SK-N-MC (cell line): ENCODE results near the gene KRT35.

ENCODE experiments used
- DNase-seq: peaks from one replicate; pipeline ENCODE4 v3.0.0-alpha.2; 2011; ENCODE audit warnings: low read depth, low spot score
- H3K27ac ChIP-seq: fragments of 200-600 bp; sonication (generic); 2 replicates; pipeline ENCODE4 v1.5.1; 2016; ENCODE audit warnings: mixed run types
- H3K36me3 ChIP-seq: fragments of 200-600 bp; sonication (generic); 2 replicates; pipeline ENCODE4 v1.6.1; 2017; ENCODE audit warnings: antibody characterized with exemption, low read length, mixed read lengths; ENCODE audit not compliant: insufficient read depth
- H3K4me3 ChIP-seq: fragments of 200-600 bp; sonication (generic); 2 replicates; pipeline ENCODE4 v1.5.1; 2016
- H3K9ac ChIP-seq: fragments of 200-600 bp; sonication (generic); 2 replicates; pipeline ENCODE4 v1.8.0; 2017; ENCODE audit warnings: mixed run types, mixed read lengths; ENCODE audit not compliant: insufficient read length
- H3K9me3 ChIP-seq: fragments of 200-600 bp; sonication (generic); 2 replicates; pipeline ENCODE4 v1.6.1; 2017; ENCODE audit warnings: low read depth, mild to moderate bottlenecking, antibody characterized with exemption, low read length, moderate library complexity, mixed read lengths
- EZH2 ChIP-seq: fragments of 200-600 bp; sonication (generic); IDR thresholded peaks from one replicate; pipeline ENCODE4 v1.6.1; 2017; ENCODE audit warnings: antibody characterized with exemption
- FOXP2 ChIP-seq: optimal IDR thresholded peaks from 2 replicates; pipeline ENCODE3; 2011; ENCODE audit warnings: mild to moderate bottlenecking, moderate library complexity; ENCODE audit not compliant: insufficient read depth; ENCODE audit errors: extremely low read length, control extremely low read depth
- POLR2AphosphoS5 ChIP-seq: IDR thresholded peaks from 2 replicates; pipeline ENCODE4 v1.6.1; 2012; ENCODE audit warnings: mild to moderate bottlenecking, low read depth, low read length, borderline replicate concordance

KRT35 gene

GRCh38 chr17:41484920-41485904, 4.3 kb upstream of the KRT35 start:
- no peak for DNase-seq
- no peak overlapping the region for H3K4me3 ChIP-seq
- TF ChIP-seq POLR2AphosphoS5 (no peak), FOXP2 (no peak), EZH2 (no peak)
- H3K9me3 ChIP-seq: no peaks in the 10 kb centered on the region
- no peak overlapping the region for H3K27ac ChIP-seq
- H3K36me3 ChIP-seq: no peaks in the 10 kb centered on the region
- H3K9ac ChIP-seq: no peak overlapping the region

- no peaks in the 10 kb centered on the region for H3K36me3 ChIP-seq
- no peak overlapping the region for H3K9ac ChIP-seq
- H3K27ac ChIP-seq: no peak overlapping the region
- no peak for DNase-seq
- no peaks in the 10 kb centered on the region for H3K9me3 ChIP-seq
- no peak for TF ChIP-seq POLR2AphosphoS5
- TF ChIP-seq EZH2: no peak
- no peak for TF ChIP-seq FOXP2
- no peak overlapping the region for H3K4me3 ChIP-seq
Observed at GRCh38 chr17:41483991-41484826, 3.3 kb upstream of the KRT35 start.

DNA sequence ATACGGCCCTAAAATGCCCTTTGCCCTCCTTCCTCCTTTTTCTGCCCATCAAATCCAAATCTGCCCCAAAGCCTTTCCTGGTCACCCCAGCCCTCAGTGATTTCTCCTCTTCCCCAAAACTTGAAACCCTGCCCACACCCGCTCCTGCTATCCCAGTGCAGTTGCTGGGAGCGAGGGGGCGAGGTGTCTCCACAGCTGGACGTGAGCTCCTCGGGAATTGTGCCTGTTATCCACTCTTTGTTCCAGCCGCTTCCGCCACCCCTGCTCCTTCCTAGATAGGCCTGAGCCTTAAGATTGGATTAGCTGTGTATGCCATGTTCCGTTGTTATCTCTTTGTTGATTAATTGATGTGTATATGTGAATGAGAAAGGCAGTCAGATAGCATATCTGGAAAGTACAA, 2.6 kb upstream of the KRT35 start:
- H3K9ac ChIP-seq: no peak overlapping the region
- no peaks in the 10 kb centered on the region for H3K36me3 ChIP-seq
- no peak overlapping the region for H3K4me3 ChIP-seq
- TF ChIP-seq EZH2: no peak
- no peak for TF ChIP-seq POLR2AphosphoS5
- TF ChIP-seq FOXP2: no peak
- DNase-seq: no peak
- H3K9me3 ChIP-seq: no peaks in the 10 kb centered on the region
- H3K27ac ChIP-seq: no peak overlapping the region

DNA sequence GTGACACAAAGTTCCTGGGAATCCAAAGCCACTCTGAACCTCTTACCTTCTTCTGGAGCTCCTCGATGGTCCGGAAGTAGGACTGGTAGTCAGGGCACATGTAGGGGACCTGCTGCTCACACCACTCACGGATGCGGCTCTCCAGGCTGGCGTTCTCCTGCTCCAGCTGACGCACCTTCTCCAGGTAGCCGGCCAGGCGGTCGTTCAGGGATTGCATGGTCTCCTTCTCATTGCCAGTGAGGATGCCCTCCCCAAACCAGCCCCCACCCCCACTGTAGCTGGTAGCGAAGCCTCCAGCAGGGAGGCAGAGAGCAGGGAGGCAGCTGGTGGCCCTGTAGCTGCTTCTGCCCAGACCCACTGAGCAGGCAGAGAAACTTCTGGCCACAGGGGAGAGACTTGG, 370 bp downstream of the KRT35 start:
- H3K9me3 ChIP-seq: no peaks in the 10 kb centered on the region
- DNase-seq: no peak
- no peak for TF ChIP-seq FOXP2
- no peak for TF ChIP-seq EZH2
- TF ChIP-seq POLR2AphosphoS5: no peak
- no peak overlapping the region for H3K27ac ChIP-seq
- H3K36me3 ChIP-seq: no peaks in the 10 kb centered on the region
- no peak overlapping the region for H3K9ac ChIP-seq
- no peak overlapping the region for H3K4me3 ChIP-seq

GRCh38 chr17:41480136-41480535, 815 bp downstream of the KRT35 start:
- Histone ChIP-seq H3K36me3 (no peaks in the 10 kb centered on the region), H3K27ac (no peak overlapping the region), H3K9me3 (no peaks in the 10 kb centered on the region), H3K4me3 (no peak overlapping the region), H3K9ac (no peak overlapping the region)
- no peak for TF ChIP-seq POLR2AphosphoS5
- no peak for TF ChIP-seq FOXP2
- TF ChIP-seq EZH2: no peak
- DNase-seq: no peak

DNA sequence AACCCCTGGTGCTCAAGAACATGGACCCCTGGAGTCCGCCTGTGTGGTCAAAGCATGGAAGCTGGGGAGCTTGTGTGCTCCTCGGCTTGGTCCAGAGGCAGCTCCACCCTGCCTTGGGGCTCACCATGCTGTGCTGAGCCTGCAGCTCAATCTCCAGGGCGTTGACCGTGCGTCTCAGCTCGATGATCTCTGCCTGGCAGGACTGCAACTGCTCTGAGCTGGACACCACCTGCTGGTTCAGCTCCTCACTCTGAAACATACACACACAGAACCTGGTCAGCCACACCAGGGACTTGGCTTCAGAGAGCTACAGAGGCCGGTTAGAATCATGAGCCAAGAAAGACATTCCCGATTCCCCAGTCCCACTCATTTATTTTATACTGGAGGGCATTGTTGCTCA, 2.7 kb downstream of the KRT35 start:
- no peak for DNase-seq
- Histone ChIP-seq H3K36me3 (no peaks in the 10 kb centered on the region), H3K4me3 (no peak overlapping the region), H3K9me3 (no peaks in the 10 kb centered on the region), H3K27ac (no peak overlapping the region), H3K9ac (no peak overlapping the region)
- TF ChIP-seq EZH2 (no peak), FOXP2 (no peak), POLR2AphosphoS5 (no peak)

GRCh38 chr17:41476866-41477815, 3.8 kb downstream of the KRT35 start:
- DNase-seq: no peak
- no peaks in the 10 kb centered on the region for H3K9me3 ChIP-seq
- H3K36me3 ChIP-seq: no peaks in the 10 kb centered on the region
- no peak overlapping the region for H3K4me3 ChIP-seq
- no peak overlapping the region for H3K9ac ChIP-seq
- H3K27ac ChIP-seq: no peak overlapping the region
- no peak for TF ChIP-seq POLR2AphosphoS5
- TF ChIP-seq FOXP2: no peak
- TF ChIP-seq EZH2: no peak
